Hypothalamus (tissue), 51 donors: ENCODE results near the gene CHRNA1.

Experiments
- DNase-seq, 51 donors: peaks; one replicate each; lab custom pipeline; 2025; lab: John Stamatoyannopoulos, UW

CHRNA1 gene

DNA sequence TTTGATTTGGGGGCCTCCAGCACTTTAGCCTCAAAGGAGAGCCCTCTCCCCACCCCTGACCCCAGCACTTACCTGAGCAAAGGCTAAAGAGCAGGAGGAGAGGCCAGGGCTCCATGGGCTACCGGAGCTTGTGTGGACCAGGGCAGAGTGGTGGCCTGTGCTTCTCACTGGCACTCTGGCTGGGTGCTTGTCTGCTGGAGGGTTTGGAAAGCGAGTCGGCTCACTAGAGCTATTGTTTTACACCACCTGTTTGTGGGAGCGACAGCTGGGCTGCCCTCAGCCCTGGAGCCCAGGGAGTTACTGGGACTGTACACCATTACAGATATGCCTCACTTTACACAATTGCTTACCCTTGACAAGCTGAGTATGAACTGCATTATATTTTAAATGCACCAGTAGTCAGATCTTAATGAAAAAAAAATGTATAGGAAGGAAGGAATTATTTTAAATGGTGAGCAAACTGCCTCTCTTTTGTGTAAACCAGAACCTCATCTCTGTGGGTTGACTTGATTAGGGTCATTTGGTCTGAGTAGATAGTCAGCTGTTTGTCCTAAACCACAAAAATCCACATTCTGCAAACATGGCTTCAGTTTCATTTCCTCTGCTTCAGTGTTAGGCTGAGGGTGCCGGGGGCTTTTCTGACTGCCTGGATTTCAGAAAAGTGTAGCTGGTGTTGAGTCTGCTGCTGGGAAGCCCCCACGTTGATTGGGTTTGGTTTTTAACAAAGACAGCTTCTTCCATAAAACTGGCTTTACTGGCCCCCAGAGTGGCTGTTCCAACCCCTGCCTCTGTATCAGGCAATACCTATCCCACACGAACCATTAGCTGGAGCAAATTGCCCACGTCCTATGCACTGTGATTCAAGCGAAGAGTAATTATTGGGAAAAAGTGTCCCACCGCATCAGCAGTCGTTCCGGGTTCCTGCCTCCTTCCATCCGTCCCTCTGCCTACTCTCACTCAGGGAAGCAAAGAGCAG lies at the start of gene CHRNA1:
Gene CHRNA1, minus strand, starts transcription at position 193 of the 976 bp plus-strand sequence. Its CDS starts 78 bp downstream, at position 115.
- no peak for DNase-seq

DNA sequence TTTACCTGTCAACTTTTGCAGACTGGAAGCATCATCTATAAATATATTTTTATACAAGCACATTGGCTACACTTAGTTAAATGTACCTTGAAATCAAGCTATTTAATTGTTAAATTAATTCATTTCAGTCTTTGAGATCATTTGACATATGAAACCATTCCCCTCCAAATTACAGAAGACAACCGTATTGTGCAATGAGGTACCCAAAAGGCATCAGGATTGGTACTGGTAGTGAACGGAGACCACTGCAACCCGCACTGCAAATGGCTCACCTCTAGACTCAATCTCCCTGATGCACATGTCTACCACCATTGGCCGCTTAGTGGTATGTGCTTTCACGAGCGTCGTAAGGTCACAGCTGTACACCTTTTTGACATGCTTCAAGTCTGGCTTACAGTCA lies 47.8 kb upstream of the CHRNA1 start:
- DNase-seq: no peak

- DNase-seq: no peak
These were observed 43.7 kb upstream of the CHRNA1 start for GRCh38 chr2:174807931-174808330.

GRCh38 chr2:174805803-174806202 lies 41.5 kb upstream of the CHRNA1 start:
- DNase-seq: no peak

DNA sequence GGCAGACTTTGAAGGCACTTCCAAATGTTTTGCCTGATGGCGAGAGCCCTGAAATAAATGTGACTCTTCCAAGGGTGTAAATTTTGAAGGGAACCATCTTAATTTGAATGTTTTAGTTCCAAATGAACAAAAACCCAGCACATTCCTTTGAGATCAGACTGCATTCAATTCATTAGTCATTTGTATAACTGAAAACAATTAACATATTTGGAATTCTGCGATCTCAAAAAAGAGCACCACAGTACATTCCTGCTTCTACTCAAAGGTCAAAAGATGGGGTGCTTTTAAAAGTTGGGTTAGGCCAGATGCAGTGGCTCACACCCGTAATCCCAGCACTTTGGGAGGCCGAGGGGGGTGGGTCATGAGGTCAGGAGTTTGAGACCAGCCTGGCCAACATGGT lies 38.2 kb upstream of the CHRNA1 start:
- DNase-seq: no peak

DNA sequence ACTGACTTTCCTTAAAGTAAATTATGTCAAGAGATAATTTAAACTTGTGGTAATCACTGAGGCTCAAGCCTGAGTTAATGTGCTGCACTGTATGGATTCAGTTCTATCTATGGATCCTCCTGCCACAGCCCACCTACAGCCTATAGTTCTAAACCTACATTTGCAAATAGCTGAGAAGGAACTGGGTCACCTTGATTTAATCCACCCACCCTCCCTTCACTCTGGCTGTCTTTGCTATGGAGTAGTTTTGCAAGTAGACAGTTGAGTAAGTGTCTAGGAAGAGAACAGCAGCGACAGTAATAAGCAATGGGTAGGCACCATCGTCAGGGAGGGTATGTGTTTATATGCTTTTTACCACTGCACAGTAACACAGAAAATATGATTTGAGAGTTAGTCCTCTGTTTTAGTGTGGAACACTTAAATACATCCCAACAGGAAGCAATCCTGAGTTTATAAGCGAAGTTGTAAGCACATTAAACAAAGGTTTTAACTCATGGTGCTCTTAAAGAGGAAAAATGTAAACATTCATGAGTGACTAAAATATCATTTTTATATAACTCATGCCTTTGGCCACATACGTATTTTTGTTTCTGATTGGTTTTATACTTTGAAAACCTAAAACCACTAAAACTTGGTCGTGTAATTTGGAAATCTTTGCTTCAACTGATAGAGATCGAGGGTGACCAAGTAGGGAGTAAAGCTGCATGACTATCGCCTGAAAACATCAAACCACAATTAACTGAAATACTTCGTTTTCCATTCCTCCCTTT lies 36.3 kb upstream of the CHRNA1 start:
- DNase-seq: no peak

DNA sequence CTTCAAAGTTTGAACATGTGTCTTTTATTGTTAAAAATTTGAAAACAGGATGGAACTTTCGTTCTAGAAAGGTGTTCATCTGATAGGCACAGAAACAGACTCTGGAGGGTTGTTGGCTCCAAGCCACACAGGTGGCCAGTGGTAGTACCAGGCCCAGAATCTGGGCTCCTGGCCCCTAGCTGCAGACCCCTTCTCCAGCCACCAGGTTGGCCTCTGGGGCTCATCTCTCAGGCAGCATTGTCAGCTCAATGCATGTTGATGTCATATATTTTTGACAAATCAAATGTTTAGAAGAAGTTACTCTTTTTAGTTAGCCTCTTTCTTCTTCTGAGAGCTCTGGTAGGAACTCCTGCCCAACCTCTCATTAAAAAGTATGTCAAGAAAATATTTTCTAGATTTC lies 34.5 kb upstream of the CHRNA1 start:
- DNase-seq: no peak

GRCh38 chr2:174797781-174798276 lies 33.6 kb upstream of the CHRNA1 start:
- no peak for DNase-seq

- DNase-seq: no peak
These were observed 32.1 kb upstream of the CHRNA1 start for GRCh38 chr2:174796319-174796771.

DNA sequence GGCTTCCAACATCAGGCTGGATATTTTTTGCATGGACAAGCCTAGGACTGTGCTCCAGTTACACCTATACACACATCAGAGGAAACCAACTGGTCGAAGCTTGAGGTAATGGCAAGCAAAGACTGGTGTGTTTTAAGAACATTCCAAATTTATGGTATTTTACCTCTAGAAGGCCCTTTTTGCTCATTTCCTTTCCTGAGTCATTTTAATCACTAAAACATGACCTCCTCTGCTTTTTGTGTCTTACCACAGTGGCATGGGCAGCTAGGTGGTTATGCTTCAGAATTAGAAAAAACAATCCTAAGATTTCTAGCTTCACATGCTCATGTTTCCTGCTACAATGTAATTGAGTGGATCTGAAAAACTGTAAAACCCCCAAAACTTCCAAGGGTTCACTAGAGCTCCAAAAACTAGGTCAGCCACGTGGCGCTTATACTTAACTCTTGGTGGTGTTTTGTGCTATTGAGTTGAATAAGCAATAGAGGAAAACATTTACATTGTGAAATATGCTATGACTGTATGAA lies 30.6 kb upstream of the CHRNA1 start:
- no peak for DNase-seq

- no peak for DNase-seq
These were observed 28.2 kb upstream of the CHRNA1 start for GRCh38 chr2:174792309-174793025.

DNA sequence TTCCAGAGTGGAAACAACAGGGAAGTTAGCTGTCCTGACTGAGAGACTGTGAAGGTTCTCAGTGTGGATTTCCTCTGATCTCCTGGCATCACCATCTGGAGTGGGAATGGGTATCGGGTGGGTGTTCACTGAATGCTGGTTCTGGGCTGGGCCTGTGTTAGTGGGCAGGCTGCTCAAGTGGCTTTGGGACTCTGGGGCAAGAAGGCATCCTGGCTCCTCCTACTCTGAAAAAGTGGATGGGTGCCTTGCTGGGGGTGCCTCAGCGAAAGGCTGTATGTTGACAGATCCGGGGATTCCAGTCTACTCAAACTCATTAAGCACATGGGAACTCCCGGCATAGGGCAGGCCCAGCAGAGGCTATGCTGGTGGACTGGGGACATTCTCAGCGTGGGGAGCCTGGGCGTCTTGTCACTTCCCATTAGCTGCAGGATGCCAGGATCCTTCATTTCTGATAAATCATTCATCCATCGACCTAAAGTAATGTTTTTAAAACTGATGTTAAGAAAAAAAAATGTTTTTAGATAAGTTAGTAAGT lies 27.5 kb upstream of the CHRNA1 start:
- DNase-seq: no peak

DNA sequence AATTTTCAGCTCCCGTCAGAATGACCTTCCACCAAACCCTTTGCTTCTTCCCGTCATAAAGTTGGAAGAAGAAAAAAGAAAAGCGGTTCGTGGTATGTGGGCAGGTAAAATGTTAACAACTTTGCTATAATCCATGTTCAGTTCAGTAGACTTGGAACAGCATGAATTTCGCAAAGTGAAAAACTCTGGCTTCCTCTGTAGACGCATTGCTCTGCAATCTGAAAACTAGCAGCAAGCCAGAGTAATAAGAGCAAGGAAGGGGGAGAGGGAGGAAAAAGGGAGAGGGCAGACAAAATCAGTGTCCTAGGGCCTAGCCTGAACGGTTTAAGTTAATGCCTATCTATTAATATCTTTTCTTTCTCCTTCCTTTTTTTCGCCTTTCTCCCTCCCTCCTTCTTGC lies 26.7 kb upstream of the CHRNA1 start:
- DNase-seq: no peak

- no peak for DNase-seq
These were observed 24.7 kb upstream of the CHRNA1 start for GRCh38 chr2:174789001-174789400.

GRCh38 chr2:174788291-174788929 lies 24.1 kb upstream of the CHRNA1 start:
- DNase-seq: no peak

GRCh38 chr2:174787487-174788205 lies 23.4 kb upstream of the CHRNA1 start:
- peak in 4 of 51 donors; percentile 14 to 59 (median 18) for DNase-seq

DNA sequence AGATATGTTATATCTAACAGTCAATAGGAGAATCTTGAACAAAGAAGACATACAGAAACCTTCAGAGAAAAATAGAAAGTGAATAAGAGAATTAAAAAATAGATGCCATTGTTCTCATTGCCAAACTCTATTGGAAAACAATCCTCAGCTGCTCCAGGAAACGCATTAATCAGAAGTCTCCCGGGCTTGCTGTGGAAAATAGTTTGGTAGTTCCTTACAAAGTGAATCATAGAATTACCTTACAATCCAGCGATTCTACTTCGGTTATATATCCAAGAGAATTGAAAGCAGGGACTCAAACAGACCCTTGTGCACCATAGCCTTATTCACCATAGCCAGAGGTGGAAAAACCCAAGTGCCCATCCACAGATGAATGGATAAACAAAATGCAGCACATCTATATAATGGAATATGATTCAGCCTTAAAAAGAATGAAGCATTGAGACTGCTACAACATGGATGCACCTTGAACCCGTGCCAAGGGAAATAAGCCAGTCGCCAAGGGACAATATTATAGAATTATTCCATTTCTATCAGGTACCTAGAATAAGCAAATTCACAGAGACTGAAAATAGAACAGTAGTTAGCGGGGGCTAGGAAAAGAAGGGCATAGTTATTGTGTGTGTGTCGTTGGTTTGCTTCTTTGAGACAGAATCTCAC lies 21.9 kb upstream of the CHRNA1 start:
- DNase-seq: no peak

- no peak for DNase-seq
These were observed 21.2 kb upstream of the CHRNA1 start for GRCh38 chr2:174785481-174785880.
